Ovary (tissue), 3 donors: Measurements from ENCODE around the gene NCOA5.

Experiments
- CTCF ChIP-seq, 3 donors: fragments of 450-650 bp in 2 of 3; fragments of 200-600 bp in 1 of 3; IDR thresholded peaks; one replicate each; pipeline versions ENCODE4 v1.5.1 to v1.8.0; 2016 to 2022; ENCODE audit warnings: antibody characterized with exemption in 3 of 3, mild to moderate bottlenecking in 1 of 3
- POLR2A ChIP-seq: fragments of 450-650 bp; IDR thresholded peaks from one replicate; pipeline ENCODE4 v1.6.1; 2017; ENCODE audit warnings: antibody characterized with exemption, mild to moderate bottlenecking, moderate library complexity
- donor health status: DM: no; HTN: no; CAD: no.

- TF ChIP-seq CTCF (IDR thresholded peaks at IDR 0.05) (no peak), POLR2A (no peak)
These were observed 8.7 kb downstream of the NCOA5 start for GRCh38 chr20:46081074-46081473.
